Stimulated activated naive B cell treated with anti-CD40 and anti-IgM and Interleukin-4, amounts not matched to agents 10 μg/mL and 1 μg/mL and 100 μg/mL, for 72 hours (primary cell): ENCODE data around the gene SULT2B1.

Experiments
- ATAC-seq, 2 donors: fragments of 150-1000 bp; cut with Tn5 transposase; replicated peaks; 2 replicates each; pipeline ENCODE4 v1.10.0; 2021; ENCODE audit warnings: moderate library complexity in 1 of 2
- DNase-seq: peaks from one replicate; pipeline ENCODE4 v3.0.0; 2021
- H3K27ac Mint-ChIP-seq: one replicate; pipeline ENCODE4 v1.8.0; 2022; ENCODE audit warnings: mild to moderate bottlenecking, mixed read lengths
- H3K27me3 Mint-ChIP-seq, 2 donors: one replicate each; pipeline ENCODE4 v1.8.0; 2022; ENCODE audit warnings: mixed read lengths in 2 of 2
- H3K36me3 Mint-ChIP-seq, 2 donors: one replicate each; pipeline ENCODE4 v1.8.0; 2022; ENCODE audit warnings: mixed read lengths in 2 of 2, mild to moderate bottlenecking in 1 of 2
- H3K4me1 Mint-ChIP-seq, 2 donors: one replicate each; pipeline ENCODE4 v1.8.0; 2022; ENCODE audit warnings: mixed read lengths in 2 of 2, mild to moderate bottlenecking in 1 of 2
- H3K4me3 Mint-ChIP-seq, 2 donors: one replicate each; pipeline ENCODE4 v1.8.0; 2022; ENCODE audit warnings: mild to moderate bottlenecking in 2 of 2, mixed read lengths in 2 of 2, moderate library complexity in 1 of 2
- H3K9me3 Mint-ChIP-seq, 2 donors: one replicate each; pipeline ENCODE4 v1.8.0; 2022; ENCODE audit warnings: mixed read lengths in 2 of 2, mild to moderate bottlenecking in 1 of 2

The SULT2B1 gene

GRCh38 chr19:48637948-48638830, 86.2 kb downstream of the SULT2B1 start:
- peak; percentile 30 to 44 for ATAC-seq
- peaks cover 8 to 9% of the 10 kb centered on the region in 2 donors for H3K9me3 Mint-ChIP-seq
- H3K4me3 Mint-ChIP-seq: peak overlapping the region; percentile 88 to 92
- peak overlapping the region; percentile 99 for H3K27ac Mint-ChIP-seq
- peak; percentile 77 for DNase-seq
- H3K36me3 Mint-ChIP-seq: peaks cover 5 to 16% of the 10 kb centered on the region in 2 donors
- H3K27me3 Mint-ChIP-seq: no peaks in the 10 kb centered on the region
- peaks cover 40 to 58% of the 10 kb centered on the region in 2 donors for H3K4me1 Mint-ChIP-seq

GRCh38 chr19:48638831-48639381, 86.9 kb downstream of the SULT2B1 start:
- peak overlapping the region; percentile 99 for H3K27ac Mint-ChIP-seq
- no peak for DNase-seq
- peaks cover 5 to 16% of the 10 kb centered on the region in 2 donors for H3K36me3 Mint-ChIP-seq
- H3K4me3 Mint-ChIP-seq: peak overlapping the region; percentile 88 to 92
- H3K9me3 Mint-ChIP-seq: peaks cover 8 to 9% of the 10 kb centered on the region in 2 donors
- no peaks in the 10 kb centered on the region for H3K27me3 Mint-ChIP-seq
- ATAC-seq: no peak
- peaks cover 35 to 51% of the 10 kb centered on the region in 2 donors for H3K4me1 Mint-ChIP-seq

- H3K4me1 Mint-ChIP-seq: peaks cover 33 to 49% of the 10 kb centered on the region in 2 donors
- peaks cover 8 to 9% of the 10 kb centered on the region in 2 donors for H3K9me3 Mint-ChIP-seq
- H3K36me3 Mint-ChIP-seq: peaks cover 5 to 16% of the 10 kb centered on the region in 2 donors
- no peaks in the 10 kb centered on the region for H3K27me3 Mint-ChIP-seq
- H3K27ac Mint-ChIP-seq: peak overlapping the region; percentile 99
- H3K4me3 Mint-ChIP-seq: peak overlapping the region; percentile 58 to 92
- no peak for DNase-seq
- no peak for ATAC-seq
Measured at GRCh38 chr19:48639483-48640375, 87.8 kb downstream of the SULT2B1 start.

GRCh38 chr19:48641850-48642249, 89.9 kb downstream of the SULT2B1 start:
- ATAC-seq (no peak), DNase-seq (no peak)
- H3K27ac Mint-ChIP-seq: no peak overlapping the region
- H3K36me3 Mint-ChIP-seq: peaks cover 3 to 16% of the 10 kb centered on the region in 2 donors
- no peaks in the 10 kb centered on the region for H3K27me3 Mint-ChIP-seq
- H3K9me3 Mint-ChIP-seq: peaks cover 8 to 9% of the 10 kb centered on the region in 2 donors
- H3K4me3 Mint-ChIP-seq: no peak overlapping the region
- H3K4me1 Mint-ChIP-seq: peaks cover 36 to 53% of the 10 kb centered on the region in 2 donors

GRCh38 chr19:48642862-48643261, 90.9 kb downstream of the SULT2B1 start:
- Mint-ChIP-seq H3K9me3 (peaks cover 8 to 9% of the 10 kb centered on the region in 2 donors), H3K36me3 (peaks cover 3 to 16% of the 10 kb centered on the region in 2 donors), H3K4me1 (peaks cover 38 to 52% of the 10 kb centered on the region in 2 donors), H3K27ac (peak overlapping the region; percentile 81), H3K4me3 (no peak overlapping the region), H3K27me3 (no peaks in the 10 kb centered on the region)
- DNase-seq (no peak), ATAC-seq (no peak)

GRCh38 chr19:48644355-48644754, 92.4 kb downstream of the SULT2B1 start:
- ATAC-seq: no peak
- Mint-ChIP-seq H3K27ac (no peak overlapping the region), H3K4me1 (peaks cover 30 to 40% of the 10 kb centered on the region in 2 donors), H3K9me3 (no peaks in the 10 kb centered on the region), H3K27me3 (no peaks in the 10 kb centered on the region), H3K4me3 (no peak overlapping the region), H3K36me3 (peaks cover 0 to 5% of the 10 kb centered on the region in 2 donors)
- no peak for DNase-seq

GRCh38 chr19:48644839-48645619, 93.1 kb downstream of the SULT2B1 start:
- Mint-ChIP-seq H3K27me3 (no peaks in the 10 kb centered on the region), H3K36me3 (peaks cover 0 to 3% of the 10 kb centered on the region in 2 donors), H3K4me1 (peaks cover 26 to 39% of the 10 kb centered on the region in 2 donors), H3K9me3 (no peaks in the 10 kb centered on the region), H3K4me3 (peak overlapping the region; percentile 80 to 89), H3K27ac (peak overlapping the region; percentile 72)
- ATAC-seq (peak; percentile 77 to 81), DNase-seq (peak; percentile 62)

- peaks cover 25 to 38% of the 10 kb centered on the region in 2 donors for H3K4me1 Mint-ChIP-seq
- ATAC-seq: no peak
- peaks cover 0 to 2% of the 10 kb centered on the region in 2 donors for H3K36me3 Mint-ChIP-seq
- no peak for DNase-seq
- no peaks in the 10 kb centered on the region for H3K9me3 Mint-ChIP-seq
- H3K27me3 Mint-ChIP-seq: no peaks in the 10 kb centered on the region
- H3K4me3 Mint-ChIP-seq: peak overlapping the region; percentile 80 to 89
- peak overlapping the region; percentile 72 for H3K27ac Mint-ChIP-seq
Measured at GRCh38 chr19:48645620-48646000, 93.6 kb downstream of the SULT2B1 start.

- Mint-ChIP-seq H3K36me3 (peaks cover 0 to 2% of the 10 kb centered on the region in 2 donors), H3K27me3 (no peaks in the 10 kb centered on the region), H3K4me1 (peaks cover 28 to 38% of the 10 kb centered on the region in 2 donors), H3K4me3 (peak within 1 kb of the TSS; percentile 80 to 89), H3K9me3 (no peaks in the 10 kb centered on the region), H3K27ac (peak within 1 kb of the TSS; percentile 72)
- ATAC-seq (peak; percentile 80 to 86), DNase-seq (peak; percentile 91)
Measured at GRCh38 chr19:48646001-48646721, 94.2 kb downstream of the SULT2B1 start, which contains the start of gene CA11. Gene CA11, minus strand, starts transcription at chr19:48646187. Its CDS starts 555 bp downstream, at chr19:48645632.

- Mint-ChIP-seq H3K27me3 (no peaks in the 10 kb centered on the region), H3K4me1 (peaks cover 30 to 38% of the 10 kb centered on the region in 2 donors), H3K4me3 (peak overlapping the region; percentile 80 to 89), H3K27ac (peak overlapping the region; percentile 53), H3K9me3 (no peaks in the 10 kb centered on the region), H3K36me3 (no peaks in the 10 kb centered on the region)
- DNase-seq (no peak), ATAC-seq (no peak)
Measured at GRCh38 chr19:48646722-48647216, 94.8 kb downstream of the SULT2B1 start.

- DNase-seq (no peak), ATAC-seq (no peak)
- Mint-ChIP-seq H3K27ac (peak overlapping the region; percentile 60), H3K27me3 (no peaks in the 10 kb centered on the region), H3K9me3 (no peaks in the 10 kb centered on the region), H3K4me1 (peaks cover 32 to 45% of the 10 kb centered on the region in 2 donors), H3K36me3 (no peaks in the 10 kb centered on the region), H3K4me3 (peak overlapping the region in 1 of 2 donors; percentile 19)
Measured at GRCh38 chr19:48648134-48648533, 96.2 kb downstream of the SULT2B1 start.
